Hepatocyte (in vitro differentiated cells): ENCODE data around the gene RB1. TPM values are rescaled to one million over a fixed set of nuclear protein-coding genes. Genes with fewer than 3 reads are reported as not detected.

Experiments
- DNase-seq: peaks from one replicate; pipeline ENCODE4 v3.0.0-alpha.2; 2016; ENCODE audit warnings: low spot score
- H2AFZ ChIP-seq: fragments of 200-600 bp; sonication (generic); 2 replicates; pipeline ENCODE4 v1.6.0; 2016; ENCODE audit warnings: antibody characterized with exemption, mild to moderate bottlenecking
- H3K27ac ChIP-seq: fragments of 200-600 bp; sonication (generic); 2 replicates; pipeline ENCODE4 v1.5.1; 2016; ENCODE audit warnings: mild to moderate bottlenecking
- H3K27me3 ChIP-seq: fragments of 200-600 bp; sonication (generic); 2 replicates; pipeline ENCODE4 v1.6.1; 2016
- H3K36me3 ChIP-seq: fragments of 200-600 bp; sonication (generic); replicated peaks from 2 replicates; pipeline ENCODE4 v1.5.1; 2016; ENCODE audit warnings: low read depth; ENCODE audit not compliant: insufficient read depth
- H3K4me1 ChIP-seq: fragments of 200-600 bp; sonication (generic); 2 replicates; pipeline ENCODE4 v1.5.1; 2016; ENCODE audit warnings: mild to moderate bottlenecking, moderate library complexity; ENCODE audit not compliant: insufficient read depth
- H3K4me2 ChIP-seq: fragments of 200-600 bp; sonication (generic); 2 replicates; pipeline ENCODE4 v1.6.0; 2016
- H3K4me3 ChIP-seq: fragments of 200-600 bp; sonication (generic); 2 replicates; pipeline ENCODE4 v1.5.1; 2016; ENCODE audit warnings: mild to moderate bottlenecking
- H3K79me2 ChIP-seq: fragments of 200-600 bp; sonication (generic); 2 replicates; pipeline ENCODE4 v1.6.0; 2017; ENCODE audit warnings: mild to moderate bottlenecking
- H3K9me2 ChIP-seq: fragments of 200-600 bp; sonication (generic); replicated peaks from 2 replicates; pipeline ENCODE4 v1.6.0; 2017; ENCODE audit warnings: mild to moderate bottlenecking; ENCODE audit not compliant: insufficient read depth
- H3K9me3 ChIP-seq: fragments of 200-600 bp; sonication (generic); 2 replicates; pipeline ENCODE4 v1.5.1; 2016; ENCODE audit warnings: low read depth, mild to moderate bottlenecking
- H4K20me1 ChIP-seq: fragments of 200-600 bp; sonication (generic); 2 replicates; pipeline ENCODE4 v1.6.0; 2016; ENCODE audit warnings: mild to moderate bottlenecking; ENCODE audit not compliant: insufficient read depth, poor library complexity, severe bottlenecking
- CTCF ChIP-seq: fragments of 200-600 bp; sonication (generic); IDR thresholded peaks from 2 replicates; pipeline ENCODE4 v1.5.1; 2016; ENCODE audit warnings: antibody characterized with exemption, mild to moderate bottlenecking; ENCODE audit not compliant: poor library complexity
- EZH2 ChIP-seq: fragments of 200-600 bp; sonication (generic); IDR thresholded peaks from 2 replicates; pipeline ENCODE4 v1.6.1; 2016; ENCODE audit warnings: antibody characterized with exemption, mild to moderate bottlenecking, borderline replicate concordance
- EZH2phosphoT487 ChIP-seq: fragments of 200-600 bp; sonication (generic); IDR thresholded peaks from one replicate; pipeline ENCODE4 v1.6.1; 2018; ENCODE audit warnings: antibody characterized with exemption, mild to moderate bottlenecking, low read depth, moderate library complexity; ENCODE audit not compliant: unreplicated experiment, severe bottlenecking
- WGBS: methylation state at CpG from one replicate; pipeline ENCODE4 v1.1.6; 2016; ENCODE audit warnings: low lambda C conversion rate; ENCODE audit errors: missing lambda C conversion rate; 5-methylcytosine and 5-hydroxymethylcytosine counted together
- polyA plus RNA-seq: library from polyadenylated mRNA; unstranded; fragments of >200 nt; fragmentation: Nextera tagmentation; extraction: Ambion mirVana; gene quantifications from 2 replicates; pipeline ENCODE4 v1.2.1, GENCODE V29; 2016
- total RNA-seq: library from RNA; depleted of rRNA; stranded (reverse); fragments of >200 nt; gene quantifications from 2 replicates; pipeline ENCODE4 v1.2.3, GENCODE V29; 2014

The RB1 gene
- total and polyA plus RNA-seq, 2 experiments from 2014 or later, result 17.5 to 45.1 TPM

- no peaks in the 10 kb centered on the region for H3K4me1 ChIP-seq
- H3K9me3 ChIP-seq, result no peaks in the 10 kb centered on the region
- DNase-seq, result no peak
- no peaks in the 10 kb centered on the region for H4K20me1 ChIP-seq
- WGBS, result 74% methylated on average over 10 of the region's 10 CpGs
- no peaks in the 10 kb centered on the region for H3K36me3 ChIP-seq
- H3K9me2 ChIP-seq, result no peaks in the 10 kb centered on the region
- no peaks in the 10 kb centered on the region for H3K27me3 ChIP-seq
- no peak overlapping the region for H3K4me3 ChIP-seq
- no peak overlapping the region for H3K27ac ChIP-seq
- H3K4me2 ChIP-seq, result no peak overlapping the region
- H3K79me2 ChIP-seq, result no peaks in the 10 kb centered on the region
- no peak overlapping the region for H2AFZ ChIP-seq
- no peak for TF ChIP-seq EZH2
- TF ChIP-seq CTCF, result no peak
- no peak for TF ChIP-seq EZH2phosphoT487
These were observed 208.2 kb downstream of the RB1 start for GRCh38 chr13:48511621-48512230.

GRCh38 chr13:48514793-48515192, 211.2 kb downstream of the RB1 start:
- H3K27ac ChIP-seq, result no peak overlapping the region
- no peak overlapping the region for H2AFZ ChIP-seq
- WGBS, result 93% methylated on average over 4 of the region's 4 CpGs
- H3K4me2 ChIP-seq, result no peak overlapping the region
- no peaks in the 10 kb centered on the region for H3K27me3 ChIP-seq
- no peaks in the 10 kb centered on the region for H3K79me2 ChIP-seq
- no peak for DNase-seq
- H4K20me1 ChIP-seq, result no peaks in the 10 kb centered on the region
- no peaks in the 10 kb centered on the region for H3K9me2 ChIP-seq
- H3K4me1 ChIP-seq, result no peaks in the 10 kb centered on the region
- H3K36me3 ChIP-seq, result no peaks in the 10 kb centered on the region
- no peak overlapping the region for H3K4me3 ChIP-seq
- H3K9me3 ChIP-seq, result no peaks in the 10 kb centered on the region
- TF ChIP-seq EZH2phosphoT487 (no peak), CTCF (no peak), EZH2 (no peak)

GRCh38 chr13:48515732-48516131, 212.2 kb downstream of the RB1 start:
- H2AFZ ChIP-seq, result no peak overlapping the region
- H3K27me3 ChIP-seq, result no peaks in the 10 kb centered on the region
- no peaks in the 10 kb centered on the region for H3K79me2 ChIP-seq
- WGBS, result 98% methylated on average over 6 of the region's 6 CpGs
- H3K36me3 ChIP-seq, result no peaks in the 10 kb centered on the region
- no peak overlapping the region for H3K27ac ChIP-seq
- H3K4me2 ChIP-seq, result no peak overlapping the region
- DNase-seq, result no peak
- H3K9me2 ChIP-seq, result no peaks in the 10 kb centered on the region
- no peaks in the 10 kb centered on the region for H4K20me1 ChIP-seq
- no peak overlapping the region for H3K4me3 ChIP-seq
- H3K4me1 ChIP-seq, result no peaks in the 10 kb centered on the region
- no peaks in the 10 kb centered on the region for H3K9me3 ChIP-seq
- TF ChIP-seq EZH2phosphoT487 (no peak), CTCF (no peak), EZH2 (no peak)

GRCh38 chr13:48518083-48518482, 214.5 kb downstream of the RB1 start:
- H3K9me3 ChIP-seq, result no peaks in the 10 kb centered on the region
- H3K4me1 ChIP-seq, result no peaks in the 10 kb centered on the region
- no peaks in the 10 kb centered on the region for H3K27me3 ChIP-seq
- H2AFZ ChIP-seq, result no peak overlapping the region
- H3K27ac ChIP-seq, result no peak overlapping the region
- DNase-seq, result no peak
- H3K4me3 ChIP-seq, result no peak overlapping the region
- TF ChIP-seq EZH2phosphoT487 (no peak), CTCF (no peak), EZH2 (no peak)
- H3K79me2 ChIP-seq, result no peaks in the 10 kb centered on the region
- no peak overlapping the region for H3K4me2 ChIP-seq
- WGBS, result 96% methylated on average over 1 of the region's 1 CpG
- no peaks in the 10 kb centered on the region for H4K20me1 ChIP-seq
- H3K9me2 ChIP-seq, result no peaks in the 10 kb centered on the region
- no peaks in the 10 kb centered on the region for H3K36me3 ChIP-seq
